Measurements from ENCODE around the gene NCCRP1. TPM values are rescaled to one million over a fixed set of nuclear protein-coding genes. Genes with fewer than 3 reads are reported as not detected.
"Not testable (repeated sequence)": the region's sequence is repeated elsewhere in the genome, so short reads cannot be mapped to it uniquely, and the experiment has no call there.

The NCCRP1 gene
- total and polyA plus RNA-seq, 2 donors (not counting 3 experiments of a cell fraction or from before 2014, with no cell fraction given), result 0.06 TPM; not detected in 1

- FAIRE-seq, result no peak
- BruUV-seq (replicated peaks), result no TSS peak
- no peak for DNase-seq (ENCODE audit: low read depth, low spot score)
- dilution Hi-C loops (cut with MboI; ENCODE audit: extremely low pct_ligation_motif_present, low sequenced_read_pairs), result no loop called here
- no peaks in the 10 kb centered on the region for H3K36me3 ChIP-seq (ENCODE audit: control insufficient read depth in 2 of 2, extremely low read depth in 1 of 2, insufficient read depth in 2 of 2, low read length in 2 of 2)
- no peak overlapping the region for H3K9ac ChIP-seq (replicated peaks; ENCODE audit: extremely low read depth, insufficient read depth, low read length)
- H3K4me1 ChIP-seq (ENCODE audit: control insufficient read depth, extremely low read depth, insufficient read depth, low read length), result no peaks in the 10 kb centered on the region
- no peak for TF ChIP-seq POLR2AphosphoS5 (IDR thresholded peaks at IDR 0.05; ENCODE audit: insufficient read depth, low read depth, low read length)
- H3K4me3 ChIP-seq (replicated peaks in 1 of 3; ENCODE audit: insufficient read depth in 1 of 3, low read depth in 1 of 3, low read length in 3 of 3), result no peak overlapping the region
- intact Hi-C loops (cut with micrococcal nuclease), result no loop called here
- H2AFZ ChIP-seq (ENCODE audit: low read depth, low read length), result no peak overlapping the region
- no peak overlapping the region for H3K4me2 ChIP-seq (ENCODE audit: insufficient read depth, low read length)
- no peaks in the 10 kb centered on the region for H3K79me2 ChIP-seq (ENCODE audit: control insufficient read depth, insufficient read depth, low read length)
- ChIA-PET CTCF (interaction anchor here (1.0 kb wide), 1 partner anchor 21 kb away, joined by 3 read pairs; no protein-coding TSS in a partner anchor), POLR2A (no interaction called here)
- H3K9me3 ChIP-seq (replicated peaks; ENCODE audit: control insufficient read depth, insufficient read depth, low read length), result no peaks in the 10 kb centered on the region
- H3K27me3 ChIP-seq (ENCODE audit: control insufficient read depth in 2 of 2, insufficient read depth in 2 of 2, low read length in 2 of 2), result no peaks in the 10 kb centered on the region
- no peaks in the 10 kb centered on the region for H3K9me1 ChIP-seq (replicated peaks; ENCODE audit: control insufficient read depth, extremely low read depth, insufficient read depth, low read length)
- H4K20me1 ChIP-seq (replicated peaks; ENCODE audit: control insufficient read depth, extremely low read depth, insufficient read depth, low read length), result no peaks in the 10 kb centered on the region
- no peak overlapping the region for H3K27ac ChIP-seq (ENCODE audit: insufficient read depth, low read depth, low read length)
Measured at GRCh38 chr19:39240421-39240820, 43.7 kb downstream of the NCCRP1 start.

DNA sequence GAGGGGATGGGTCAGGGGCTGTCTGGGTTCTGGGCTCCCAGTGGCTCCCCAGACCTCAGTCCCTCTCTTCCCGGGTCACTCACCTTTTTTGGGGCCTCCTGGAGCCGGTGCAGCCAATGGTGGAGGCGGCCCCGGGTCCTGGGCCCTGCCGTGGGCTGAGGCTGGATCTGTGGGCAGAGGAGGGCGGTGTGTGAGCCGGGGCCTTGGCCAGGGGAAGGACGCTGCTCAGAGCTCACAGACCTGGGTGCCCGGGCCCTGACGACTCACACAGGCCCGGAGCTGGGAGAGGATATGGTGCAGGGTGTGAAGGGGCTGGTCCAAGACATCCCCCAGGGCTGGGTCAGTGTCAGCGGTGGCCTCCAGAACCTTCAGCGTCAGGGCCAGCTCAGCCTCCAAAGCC, 47.0 kb downstream of the NCCRP1 start:
- BruUV-seq (replicated peaks); H3K36me3 ChIP-seq (ENCODE audit: control insufficient read depth in 2 of 2, extremely low read depth in 1 of 2, insufficient read depth in 2 of 2, low read length in 2 of 2); intact Hi-C loops (cut with micrococcal nuclease); H3K27ac ChIP-seq (ENCODE audit: insufficient read depth, low read depth, low read length); H4K20me1 ChIP-seq (replicated peaks; ENCODE audit: control insufficient read depth, extremely low read depth, insufficient read depth, low read length); H3K79me2 ChIP-seq (ENCODE audit: control insufficient read depth, insufficient read depth, low read length); H2AFZ ChIP-seq (ENCODE audit: low read depth, low read length); H3K4me2 ChIP-seq (ENCODE audit: insufficient read depth, low read length); DNase-seq (ENCODE audit: low read depth, low spot score); H3K9me1 ChIP-seq (replicated peaks; ENCODE audit: control insufficient read depth, extremely low read depth, insufficient read depth, low read length); dilution Hi-C loops (cut with MboI; ENCODE audit: extremely low pct_ligation_motif_present, low sequenced_read_pairs); H3K9ac ChIP-seq (replicated peaks; ENCODE audit: extremely low read depth, insufficient read depth, low read length); POLR2A ChIA-PET; H3K4me1 ChIP-seq (ENCODE audit: control insufficient read depth, extremely low read depth, insufficient read depth, low read length); CTCF ChIA-PET; FAIRE-seq; H3K9me3 ChIP-seq (replicated peaks; ENCODE audit: control insufficient read depth, insufficient read depth, low read length); H3K4me3 ChIP-seq (replicated peaks in 1 of 3; ENCODE audit: insufficient read depth in 1 of 3, low read depth in 1 of 3, low read length in 3 of 3): not testable (repeated sequence)
- peaks cover 12 to 20% of the 10 kb centered on the region in 2 experiments for H3K27me3 ChIP-seq (ENCODE audit: control insufficient read depth in 2 of 2, insufficient read depth in 2 of 2, low read length in 2 of 2)

- intact Hi-C loops (cut with micrococcal nuclease); CTCF ChIA-PET; POLR2A ChIA-PET; H2AFZ ChIP-seq (ENCODE audit: low read depth, low read length); H3K27ac ChIP-seq (ENCODE audit: insufficient read depth, low read depth, low read length); H3K36me3 ChIP-seq (ENCODE audit: control insufficient read depth in 2 of 2, extremely low read depth in 1 of 2, insufficient read depth in 2 of 2, low read length in 2 of 2); FAIRE-seq; H3K9ac ChIP-seq (replicated peaks; ENCODE audit: extremely low read depth, insufficient read depth, low read length); H3K4me3 ChIP-seq (replicated peaks in 1 of 3; ENCODE audit: insufficient read depth in 1 of 3, low read depth in 1 of 3, low read length in 3 of 3); H3K9me3 ChIP-seq (replicated peaks; ENCODE audit: control insufficient read depth, insufficient read depth, low read length); H3K4me2 ChIP-seq (ENCODE audit: insufficient read depth, low read length); DNase-seq (ENCODE audit: low read depth, low spot score); H3K79me2 ChIP-seq (ENCODE audit: control insufficient read depth, insufficient read depth, low read length); dilution Hi-C loops (cut with MboI; ENCODE audit: extremely low pct_ligation_motif_present, low sequenced_read_pairs); BruUV-seq (replicated peaks); H3K9me1 ChIP-seq (replicated peaks; ENCODE audit: control insufficient read depth, extremely low read depth, insufficient read depth, low read length); H3K4me1 ChIP-seq (ENCODE audit: control insufficient read depth, extremely low read depth, insufficient read depth, low read length); H4K20me1 ChIP-seq (replicated peaks; ENCODE audit: control insufficient read depth, extremely low read depth, insufficient read depth, low read length): not testable (repeated sequence)
- peaks cover 20 to 28% of the 10 kb centered on the region in 2 experiments for H3K27me3 ChIP-seq (ENCODE audit: control insufficient read depth in 2 of 2, insufficient read depth in 2 of 2, low read length in 2 of 2)
Measured at GRCh38 chr19:39244410-39245100, 47.8 kb downstream of the NCCRP1 start, which contains the start of gene IFNL3. Gene IFNL3 (minus strand): TSS chr19:39245006. CDS start chr19:39244967, 39 bp downstream.

GRCh38 chr19:39245166-39245565, 48.4 kb downstream of the NCCRP1 start:
- H3K9me3 ChIP-seq (replicated peaks; ENCODE audit: control insufficient read depth, insufficient read depth, low read length); dilution Hi-C loops (cut with MboI; ENCODE audit: extremely low pct_ligation_motif_present, low sequenced_read_pairs); H3K4me3 ChIP-seq (replicated peaks in 1 of 3; ENCODE audit: insufficient read depth in 1 of 3, low read depth in 1 of 3, low read length in 3 of 3); FAIRE-seq; H3K27ac ChIP-seq (ENCODE audit: insufficient read depth, low read depth, low read length); H4K20me1 ChIP-seq (replicated peaks; ENCODE audit: control insufficient read depth, extremely low read depth, insufficient read depth, low read length); H3K4me2 ChIP-seq (ENCODE audit: insufficient read depth, low read length); H3K9ac ChIP-seq (replicated peaks; ENCODE audit: extremely low read depth, insufficient read depth, low read length); intact Hi-C loops (cut with micrococcal nuclease); BruUV-seq (replicated peaks); H3K4me1 ChIP-seq (ENCODE audit: control insufficient read depth, extremely low read depth, insufficient read depth, low read length); H2AFZ ChIP-seq (ENCODE audit: low read depth, low read length); H3K79me2 ChIP-seq (ENCODE audit: control insufficient read depth, insufficient read depth, low read length); H3K9me1 ChIP-seq (replicated peaks; ENCODE audit: control insufficient read depth, extremely low read depth, insufficient read depth, low read length); H3K36me3 ChIP-seq (ENCODE audit: control insufficient read depth in 2 of 2, extremely low read depth in 1 of 2, insufficient read depth in 2 of 2, low read length in 2 of 2); CTCF ChIA-PET; POLR2A ChIA-PET; DNase-seq (ENCODE audit: low read depth, low spot score): not testable (repeated sequence)
- H3K27me3 ChIP-seq (ENCODE audit: control insufficient read depth in 2 of 2, insufficient read depth in 2 of 2, low read length in 2 of 2), result peaks cover 22 to 30% of the 10 kb centered on the region in 2 experiments
